GM19238 (cell line): ENCODE data around the gene RNF224.
A peak's percentile ranks its signal among the peaks of the same experiment; 100 is the strongest.

Source experiments
- DNase-seq: peaks from one replicate; pipeline ENCODE4 v3.0.0; 2011; ENCODE audit warnings: low spot score; ENCODE audit not compliant: insufficient read length

RNF224 gene

DNA sequence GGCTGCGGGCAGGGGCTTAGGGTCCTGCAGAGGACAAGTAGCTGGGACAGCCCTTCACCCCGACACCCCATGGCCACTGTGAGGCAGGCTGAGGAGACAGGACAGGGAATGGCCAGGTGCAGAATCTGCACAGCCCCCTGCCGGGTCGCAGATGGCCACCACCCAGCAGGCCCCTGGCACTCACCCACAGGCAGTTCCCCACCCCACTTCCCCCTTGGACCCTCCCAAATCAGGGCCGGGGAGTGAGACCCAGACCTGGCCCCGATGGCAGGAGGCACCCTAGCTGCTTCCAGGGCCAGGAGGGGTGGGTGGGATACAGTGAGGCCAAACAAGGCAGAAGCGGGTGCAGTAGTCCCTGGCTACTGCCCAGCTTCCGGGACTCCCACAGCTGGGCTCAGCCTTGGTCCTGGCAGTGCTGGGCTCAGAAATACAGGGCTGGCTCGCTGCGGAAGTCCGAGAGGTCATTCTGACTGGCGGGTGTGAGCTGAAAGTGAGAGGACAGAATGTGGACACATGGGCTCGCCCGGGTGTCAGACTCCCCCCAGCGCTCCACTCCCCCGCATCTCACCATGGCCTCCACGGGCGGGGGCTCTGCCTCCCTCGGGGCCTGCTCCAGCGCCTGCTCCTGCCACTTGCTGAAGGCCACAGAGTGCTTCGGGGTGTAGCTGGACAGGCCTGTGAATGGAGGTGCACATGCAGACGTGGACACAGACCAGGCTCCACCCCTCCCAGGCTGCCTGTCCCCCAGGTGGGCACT, 35.4 kb upstream of the RNF224 start:
- no peak for DNase-seq

DNA sequence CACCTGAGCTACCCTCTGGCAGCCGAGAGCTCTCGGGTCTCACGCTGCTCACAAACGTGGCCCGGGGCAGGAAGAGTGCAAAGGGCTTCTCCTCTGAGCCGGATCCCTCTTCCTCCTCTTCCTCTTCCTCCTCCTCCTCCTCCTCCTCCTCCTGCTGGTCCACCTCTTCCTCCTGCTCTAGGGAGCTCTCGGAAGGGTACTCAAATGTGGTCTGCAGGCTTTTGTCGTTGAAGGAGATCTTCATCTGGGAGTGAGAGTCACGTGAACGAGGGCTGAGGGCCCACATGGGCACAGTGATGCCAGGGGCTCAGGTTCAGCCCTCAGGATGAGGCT, 34.9 kb upstream of the RNF224 start:
- no peak for DNase-seq

DNA sequence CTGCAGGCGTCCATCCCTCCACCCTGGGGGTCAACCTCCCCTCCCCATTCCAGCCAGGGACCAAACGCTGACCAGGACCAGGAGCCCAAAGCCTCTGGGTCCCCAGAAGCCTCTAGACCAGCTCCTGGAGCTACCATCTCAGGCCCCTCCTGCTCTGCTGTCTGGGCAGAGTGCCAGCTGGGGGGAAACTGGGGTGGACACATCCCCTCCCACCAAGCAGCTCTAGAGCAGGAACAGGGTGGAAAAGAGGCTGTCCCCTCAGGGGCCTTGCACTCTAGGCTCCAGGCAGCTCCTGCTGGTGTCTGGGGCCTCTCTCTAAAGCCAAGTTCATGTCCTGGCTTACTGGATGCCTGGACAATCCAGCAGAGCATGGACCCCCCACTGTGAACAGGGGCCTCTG, 34.4 kb upstream of the RNF224 start:
- no peak for DNase-seq

DNA sequence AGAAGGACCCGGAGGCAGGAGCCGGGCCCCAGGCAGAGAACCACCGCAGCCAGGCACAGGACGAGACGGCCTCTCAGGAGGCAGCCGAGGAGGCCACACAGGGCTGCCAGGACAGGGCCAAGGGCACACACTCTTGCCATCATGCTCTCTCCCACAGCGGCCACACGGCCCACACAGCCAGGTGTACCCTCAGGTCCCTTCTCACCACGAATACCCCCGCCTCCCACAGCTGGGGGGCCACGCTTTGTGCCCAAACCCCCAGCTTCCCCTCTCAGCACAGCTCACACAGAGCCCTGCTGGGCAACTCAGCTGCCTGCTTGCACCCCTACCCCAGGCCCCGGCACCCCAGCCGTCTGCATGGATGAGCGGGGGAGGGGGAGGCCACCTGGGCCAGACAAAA, 33.5 kb upstream of the RNF224 start:
- no peak for DNase-seq

DNA sequence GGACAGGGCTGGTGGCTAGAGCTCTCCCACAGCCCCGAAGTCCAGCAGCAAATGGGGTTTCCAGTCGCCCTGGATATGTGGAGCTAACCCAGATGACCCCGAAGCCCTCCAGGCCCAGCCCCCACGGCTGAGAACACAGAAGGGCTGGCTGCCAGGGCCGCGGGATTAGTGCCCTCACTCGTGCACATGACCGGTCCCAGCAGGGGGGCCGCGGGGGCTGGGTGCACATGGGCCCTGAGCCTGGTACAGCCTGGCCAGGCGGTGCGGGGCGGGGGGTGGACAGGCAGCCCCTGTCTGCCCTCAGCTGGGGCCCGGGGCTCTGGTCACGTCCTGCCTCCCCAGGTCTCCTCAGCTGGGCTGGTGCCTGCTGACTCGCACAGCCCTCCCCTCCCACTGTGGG, 32.9 kb upstream of the RNF224 start:
- DNase-seq, result no peak

DNA sequence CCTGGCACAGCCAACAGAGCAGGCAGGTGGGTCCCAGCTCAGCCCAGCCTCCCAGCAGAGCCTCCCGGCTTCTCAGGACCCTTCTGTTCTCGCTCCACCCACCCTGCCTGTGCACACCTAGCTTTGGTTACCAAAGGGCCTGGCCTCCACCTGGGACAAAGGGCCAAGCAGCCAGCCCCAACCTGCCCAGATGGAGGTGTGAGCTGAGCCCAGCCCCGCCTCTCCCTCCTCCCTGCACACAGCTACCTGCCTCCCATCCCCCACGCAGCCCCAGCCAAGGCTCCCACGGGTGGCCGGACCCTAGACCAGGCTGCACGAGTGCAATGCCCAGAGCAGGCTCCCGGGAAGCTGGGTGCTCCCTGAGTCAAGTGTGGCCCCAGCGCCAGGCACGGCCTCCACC, 32.4 kb upstream of the RNF224 start:
- DNase-seq, result no peak

DNA sequence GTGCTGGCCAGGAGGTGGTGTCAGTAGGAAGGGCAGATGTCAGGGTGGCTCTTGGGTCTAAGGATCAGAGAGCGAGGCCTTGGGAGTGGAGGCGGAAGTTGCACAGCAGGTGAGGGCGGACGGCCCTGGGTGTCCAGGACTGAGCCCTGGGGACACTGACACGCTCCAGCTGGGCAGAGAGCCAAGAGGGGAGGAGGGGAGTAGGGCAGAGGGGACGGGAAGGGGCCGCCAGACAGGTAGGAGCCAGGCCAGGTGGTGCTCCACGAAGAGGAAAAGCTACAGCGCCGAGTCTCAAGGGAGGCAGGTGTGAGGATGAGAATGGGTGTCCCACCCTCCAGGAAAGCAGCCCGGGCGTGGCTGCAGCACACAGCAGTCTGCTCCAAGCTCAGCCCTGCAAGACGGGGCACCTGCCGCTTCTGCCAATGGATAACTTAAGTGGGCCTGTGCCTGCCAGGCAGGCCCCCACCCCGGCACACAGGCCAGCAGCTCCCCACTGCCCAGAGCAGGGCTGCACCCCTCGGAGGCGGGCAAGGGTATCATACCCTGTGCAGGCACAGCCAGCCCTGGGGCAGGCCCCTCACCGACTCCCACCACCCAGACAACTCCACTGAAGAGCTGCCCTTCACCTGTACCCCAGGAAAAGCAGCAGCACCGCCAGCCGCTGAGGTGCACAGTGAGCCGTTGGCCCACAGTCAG, 31.6 kb upstream of the RNF224 start:
- no peak for DNase-seq

DNA sequence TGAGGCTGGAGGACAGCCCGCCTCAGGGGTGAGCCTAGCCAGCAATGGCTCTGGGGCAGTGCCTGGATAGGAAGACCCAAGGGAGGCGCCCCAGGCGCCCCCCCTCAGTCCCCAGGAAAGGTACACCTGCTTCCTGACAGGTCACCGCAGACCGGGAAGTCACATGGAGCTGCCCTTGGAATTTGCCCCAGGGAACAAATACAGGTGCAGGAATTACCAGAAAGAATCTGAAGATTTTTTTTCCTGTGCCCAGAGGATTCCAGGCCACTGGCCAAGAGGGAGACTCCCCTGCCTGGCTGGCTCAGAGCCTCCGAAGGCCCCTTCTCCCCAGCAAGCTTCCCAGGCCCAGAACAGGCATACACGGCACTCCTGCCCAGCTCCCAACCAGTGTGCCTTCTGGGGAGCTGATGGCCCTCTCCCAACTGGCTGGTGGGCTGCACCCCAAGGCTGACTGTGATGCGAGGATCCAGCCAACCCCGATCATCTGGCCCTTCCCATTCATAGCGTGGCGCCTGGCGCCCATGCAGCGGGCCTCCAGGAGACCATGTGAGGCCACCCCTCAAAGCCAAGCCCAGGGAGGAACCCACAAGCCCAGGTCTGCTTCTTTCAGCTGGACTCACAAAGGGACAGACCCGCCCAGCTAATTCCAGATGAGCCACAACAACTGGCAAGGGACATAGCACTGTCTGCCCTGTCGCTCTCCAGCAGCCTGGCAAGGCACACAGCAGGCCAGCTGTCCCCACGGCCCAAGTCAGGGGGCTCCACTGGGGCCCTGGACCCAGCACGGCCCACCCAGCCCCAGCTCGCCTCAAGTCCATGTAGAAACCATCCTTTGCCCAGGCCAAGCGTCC, 29.0 kb upstream of the RNF224 start:
- DNase-seq, result no peak

DNA sequence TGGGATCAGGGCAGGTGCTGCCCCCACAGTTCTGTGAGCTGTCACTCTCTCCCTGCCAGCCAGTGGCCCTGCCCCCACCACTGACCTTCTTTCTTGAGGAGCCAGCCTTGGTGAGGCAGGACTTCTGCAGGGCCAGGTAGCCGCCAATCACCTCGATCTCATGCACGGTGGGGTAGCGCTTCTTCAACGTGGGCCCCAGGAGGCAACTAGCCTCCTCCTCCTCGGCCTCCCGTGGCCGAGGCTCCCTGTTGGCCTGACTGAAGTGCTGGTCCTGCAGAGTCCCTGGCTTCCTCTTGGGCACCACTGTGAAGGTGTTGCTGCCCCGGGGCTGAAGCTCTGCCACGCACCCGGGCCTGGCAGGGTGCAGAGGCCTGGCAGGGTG, 28.4 kb upstream of the RNF224 start:
- DNase-seq, result no peak

DNA sequence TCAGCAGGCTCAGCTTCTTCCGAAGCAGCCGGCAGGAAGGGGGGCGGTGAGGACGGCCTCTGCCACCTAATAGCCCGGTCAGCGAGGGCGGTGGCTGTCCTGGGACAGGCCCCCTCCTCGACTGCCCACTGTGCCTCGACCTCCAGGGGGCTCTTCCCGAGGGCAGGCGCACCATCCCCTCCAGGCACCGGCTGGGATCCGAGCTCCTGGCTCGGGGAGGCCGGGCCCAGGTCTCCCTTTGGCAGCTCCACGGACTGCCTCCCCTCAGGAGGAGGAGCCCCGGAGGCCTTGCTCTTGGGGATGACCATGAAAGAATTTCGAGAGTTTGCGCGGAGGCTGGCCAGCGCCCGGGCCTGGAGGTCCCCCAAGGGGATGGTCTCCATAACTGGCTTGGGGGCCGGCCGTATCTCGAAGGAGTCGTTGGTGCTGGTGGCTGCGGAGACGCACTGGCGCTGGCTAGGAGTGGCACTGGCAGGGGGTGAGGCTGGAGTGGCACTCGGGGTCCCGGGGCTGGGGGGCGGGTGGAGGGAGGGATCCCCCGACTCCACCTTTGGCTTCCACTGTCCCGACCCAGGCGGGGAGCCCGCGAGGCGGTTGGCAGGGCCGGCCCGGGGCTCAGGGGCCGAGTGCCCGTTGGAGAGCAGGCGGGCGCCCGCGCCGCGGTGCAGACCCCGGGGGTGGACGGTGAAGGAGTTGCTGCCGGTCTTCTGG, 27.7 kb upstream of the RNF224 start:
- DNase-seq, result no peak

DNA sequence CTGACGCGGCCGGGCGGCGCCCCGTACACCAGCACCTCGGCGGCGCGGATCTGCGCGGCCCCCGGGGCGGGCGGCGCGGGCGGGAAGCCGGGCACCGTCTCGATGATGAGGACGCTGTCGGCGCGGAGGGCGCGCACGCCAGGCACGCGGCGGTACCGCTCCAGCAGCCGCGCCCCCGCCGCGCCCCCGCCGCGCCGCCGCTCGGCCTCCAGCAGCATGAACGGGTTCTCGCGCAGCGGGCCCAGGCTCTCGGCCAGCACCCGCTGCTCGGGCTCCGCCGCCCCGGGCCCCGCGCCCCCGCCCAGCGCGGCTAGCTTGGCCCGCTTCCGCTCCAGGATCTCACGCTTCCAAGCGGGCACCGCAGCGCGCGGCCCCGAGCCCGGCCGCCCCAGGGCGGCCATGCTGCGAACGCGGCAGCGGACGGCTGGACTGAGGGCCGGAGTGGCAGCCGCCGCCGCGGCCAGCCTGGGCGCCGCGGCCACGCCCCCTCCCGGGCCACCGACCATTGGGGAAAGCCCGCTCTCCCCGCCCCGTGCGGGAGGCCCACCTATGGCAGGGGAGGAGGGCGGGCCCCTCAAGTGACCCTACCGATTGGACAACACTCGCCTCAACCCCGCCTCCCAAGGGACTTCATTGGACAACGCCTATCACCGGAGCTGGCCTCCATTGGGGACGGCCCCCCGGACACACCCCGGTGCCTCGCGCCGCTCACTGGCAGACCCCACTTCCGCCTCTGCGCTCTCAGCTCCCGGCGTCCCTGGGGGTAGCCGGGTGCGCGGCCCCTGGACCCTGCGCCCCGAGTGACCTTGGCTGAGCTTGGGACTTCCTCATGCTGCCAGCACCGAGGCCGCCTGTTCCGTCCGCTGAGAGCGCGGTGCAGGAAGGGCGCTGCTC, 26.7 kb upstream of the RNF224 start, which contains the start of gene TPRN:
TSS of gene TPRN (minus strand) at position 431 of the 894 bp plus-strand sequence. CDS start at position 401, 30 bp downstream.
- peak; percentile 100 for DNase-seq

DNA sequence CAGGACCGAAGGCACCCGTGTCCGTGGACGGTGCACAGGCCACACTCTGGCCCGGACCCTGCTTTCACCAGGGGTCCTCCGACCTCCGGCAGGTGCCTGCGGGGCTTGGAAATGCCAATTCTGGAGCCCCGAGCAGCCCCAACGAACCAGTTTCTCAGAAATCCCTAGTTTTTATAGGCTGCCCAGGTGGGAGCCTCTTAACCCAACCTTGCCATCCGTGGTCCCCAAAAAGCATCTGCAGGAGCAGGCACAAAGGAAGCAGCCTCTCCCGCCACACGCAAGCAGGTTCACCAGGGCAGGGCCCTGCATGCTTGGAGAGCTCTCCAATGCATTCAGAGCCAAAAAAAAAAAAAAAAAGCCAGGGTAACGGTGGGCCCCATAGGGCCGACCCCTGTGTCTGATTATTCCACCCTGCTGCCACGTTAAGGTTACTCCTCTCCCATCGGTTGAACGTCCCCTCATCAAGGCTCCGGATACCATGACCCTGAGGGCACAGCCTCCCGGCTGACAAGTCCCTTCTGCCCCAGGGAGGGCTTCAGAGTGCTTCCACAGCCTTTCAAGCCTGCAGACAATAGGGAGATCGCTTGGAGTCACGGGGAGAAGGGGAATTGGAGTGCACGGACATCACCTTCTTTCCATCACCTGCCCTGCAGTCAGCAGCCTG, 26.0 kb upstream of the RNF224 start:
- DNase-seq, result no peak

DNA sequence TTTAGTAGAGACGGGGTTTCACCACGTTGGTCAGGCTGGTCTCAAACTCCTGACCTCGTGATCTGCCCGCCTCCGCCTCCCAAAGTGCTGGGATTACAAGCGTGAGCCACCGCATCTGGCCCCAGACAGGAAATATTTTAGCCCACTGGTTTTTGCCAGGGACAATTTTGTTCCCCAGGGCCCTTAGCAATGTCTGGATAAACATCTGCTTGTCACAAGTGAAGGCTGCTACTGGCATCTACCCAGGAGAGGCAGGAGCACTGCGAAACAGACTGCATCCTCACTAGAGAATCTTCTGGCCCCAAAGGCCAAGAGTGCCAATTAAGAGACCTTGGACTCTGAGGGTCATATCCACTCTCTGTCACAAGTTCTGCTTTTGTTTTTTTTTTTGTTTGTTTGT, 24.3 kb upstream of the RNF224 start:
- no peak for DNase-seq

DNA sequence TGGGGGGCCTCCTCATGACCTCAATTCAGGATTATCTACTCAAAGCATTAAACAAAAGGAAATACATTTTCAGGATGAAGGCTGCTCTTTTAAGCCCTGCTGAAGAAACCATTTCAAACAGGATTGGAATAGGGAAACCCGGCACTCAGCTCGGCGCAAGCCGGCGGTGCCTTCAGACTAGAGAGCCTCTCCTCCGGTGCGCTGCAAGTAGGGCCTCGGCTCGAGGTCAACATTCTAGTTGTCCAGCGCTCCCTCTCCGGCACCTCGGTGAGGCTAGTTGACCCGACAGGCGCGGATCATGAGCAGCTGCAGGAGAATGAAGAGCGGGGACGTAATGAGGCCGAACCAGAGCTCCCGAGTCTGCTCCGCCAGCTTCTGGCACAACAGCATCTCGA, 22.6 kb upstream of the RNF224 start:
- no peak for DNase-seq

DNA sequence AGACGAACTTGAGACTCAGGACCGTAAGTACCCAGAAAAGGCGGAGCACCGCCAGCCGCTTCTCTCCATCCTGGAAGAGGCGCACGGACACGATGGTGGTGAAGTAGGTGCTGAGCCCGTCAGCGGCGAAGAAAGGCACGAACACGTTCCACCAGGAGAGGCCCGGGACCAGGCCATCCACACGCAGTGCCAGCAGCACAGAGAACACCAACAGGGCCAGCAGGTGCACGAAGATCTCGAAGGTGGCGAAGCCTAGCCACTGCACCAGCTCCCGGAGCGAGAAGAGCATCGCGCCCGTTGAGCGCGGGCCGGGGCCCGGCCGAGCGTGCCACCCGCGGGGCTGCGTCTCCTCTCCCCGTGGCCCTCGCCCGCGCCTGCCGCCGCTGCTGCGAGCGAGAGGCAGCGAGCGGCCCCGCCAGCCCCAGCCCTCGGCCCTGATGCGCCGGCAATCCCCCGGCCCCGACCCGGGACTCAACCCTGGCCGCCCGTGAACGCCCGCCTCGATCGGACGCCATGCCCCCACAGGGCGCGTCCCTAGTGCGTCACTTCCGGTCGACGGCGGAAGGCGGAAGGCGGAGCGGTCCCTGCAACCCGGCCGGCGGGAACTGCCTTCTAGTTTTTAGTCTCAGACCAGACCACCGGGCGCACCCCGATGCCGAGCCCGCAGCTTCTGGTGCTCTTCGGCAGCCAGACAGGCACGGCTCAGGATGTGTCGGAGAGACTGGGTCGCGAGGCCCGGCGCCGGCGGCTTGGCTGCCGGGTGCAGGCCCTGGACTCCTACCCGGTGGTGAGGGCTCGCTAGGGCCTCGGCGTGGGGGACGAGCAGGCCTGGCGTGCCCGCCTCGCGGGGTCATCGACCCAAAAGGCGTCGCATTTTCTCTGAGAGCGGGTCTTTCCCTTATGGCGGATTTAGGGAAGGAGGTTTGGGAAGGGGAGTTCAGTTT, 21.9 kb upstream of the RNF224 start, which contains the start of the genes NDOR1 and TMEM203:
TSS of gene NDOR1 (plus strand) at position 575 of the 944 bp plus-strand sequence. CDS start at position 653, 78 bp downstream.
TSS of gene TMEM203 (minus strand) at position 523 of the 944 bp plus-strand sequence. CDS start at position 289, 234 bp downstream.
- DNase-seq, result peak; percentile 99

DNA sequence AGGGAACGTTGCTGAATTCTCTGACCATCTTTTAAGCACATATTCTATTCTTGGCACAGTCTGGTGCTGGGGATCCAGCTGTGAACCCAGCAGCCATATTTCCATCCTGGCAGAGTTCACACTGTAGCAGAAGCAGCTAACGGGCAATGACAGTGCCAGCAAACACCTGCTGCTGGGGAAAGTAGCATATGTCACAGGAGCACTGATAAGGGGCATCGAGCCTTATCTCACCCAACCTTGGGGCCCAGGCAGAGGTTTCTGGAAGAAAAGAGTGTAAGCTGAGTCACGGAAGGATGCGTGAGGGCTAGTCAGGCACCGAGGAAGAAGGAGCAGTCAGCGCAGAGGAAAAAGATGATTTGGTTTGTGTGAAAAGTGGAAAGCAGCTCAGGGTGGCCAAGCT, 20.7 kb upstream of the RNF224 start:
- DNase-seq, result no peak

DNA sequence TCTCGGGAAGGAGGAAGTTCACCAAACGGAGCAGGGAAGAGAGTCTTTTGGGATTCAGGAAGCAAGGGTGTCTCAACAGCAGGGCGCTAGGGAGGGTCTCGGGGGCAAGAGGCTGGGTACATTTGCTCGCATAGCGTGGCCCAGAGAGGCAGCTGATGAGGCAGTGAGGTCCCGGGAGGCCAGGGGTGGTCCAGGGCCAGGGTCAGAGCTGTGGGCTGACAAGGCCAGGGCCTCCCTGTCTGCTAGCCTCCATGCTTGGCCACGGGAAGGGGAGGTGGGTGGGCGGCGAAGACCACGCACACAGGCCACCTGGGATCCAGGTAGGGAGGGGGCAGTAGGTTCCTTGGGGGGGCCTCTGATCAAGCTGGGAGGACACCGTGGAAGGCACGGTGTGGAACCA, 15.8 kb upstream of the RNF224 start:
- no peak for DNase-seq

DNA sequence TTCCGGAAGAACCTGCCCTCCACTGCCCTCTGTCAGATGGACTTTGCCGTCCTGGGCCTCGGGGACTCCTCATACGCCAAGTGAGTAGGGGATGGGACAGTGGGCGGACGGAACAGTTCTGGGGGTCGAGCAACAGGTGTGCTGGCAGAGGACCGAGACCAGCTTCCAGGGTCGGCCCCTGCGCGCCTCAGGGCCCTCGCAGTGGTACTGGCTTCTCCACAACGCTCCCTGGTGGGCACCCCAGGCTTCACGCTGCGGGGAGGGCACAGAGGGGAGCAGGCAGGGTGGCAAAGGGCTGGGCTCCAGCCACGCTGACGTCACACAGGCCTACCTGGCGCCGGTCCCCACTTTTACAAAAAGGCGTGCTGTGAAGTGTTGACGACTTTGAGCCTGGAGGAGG, 14.8 kb upstream of the RNF224 start:
- no peak for DNase-seq
